ENCODE measurements around the gene ATG2A. TPM values are rescaled to one million over a fixed set of nuclear protein-coding genes. Genes with fewer than 3 reads are reported as not detected.

Gene ATG2A
- total and polyA plus RNA-seq, 9 of the 15 experiments (the other 6 are each of a cell fraction or from before 2014, with no cell fraction given), result 0.25 to 45.9 (median 5.2) TPM

DNA sequence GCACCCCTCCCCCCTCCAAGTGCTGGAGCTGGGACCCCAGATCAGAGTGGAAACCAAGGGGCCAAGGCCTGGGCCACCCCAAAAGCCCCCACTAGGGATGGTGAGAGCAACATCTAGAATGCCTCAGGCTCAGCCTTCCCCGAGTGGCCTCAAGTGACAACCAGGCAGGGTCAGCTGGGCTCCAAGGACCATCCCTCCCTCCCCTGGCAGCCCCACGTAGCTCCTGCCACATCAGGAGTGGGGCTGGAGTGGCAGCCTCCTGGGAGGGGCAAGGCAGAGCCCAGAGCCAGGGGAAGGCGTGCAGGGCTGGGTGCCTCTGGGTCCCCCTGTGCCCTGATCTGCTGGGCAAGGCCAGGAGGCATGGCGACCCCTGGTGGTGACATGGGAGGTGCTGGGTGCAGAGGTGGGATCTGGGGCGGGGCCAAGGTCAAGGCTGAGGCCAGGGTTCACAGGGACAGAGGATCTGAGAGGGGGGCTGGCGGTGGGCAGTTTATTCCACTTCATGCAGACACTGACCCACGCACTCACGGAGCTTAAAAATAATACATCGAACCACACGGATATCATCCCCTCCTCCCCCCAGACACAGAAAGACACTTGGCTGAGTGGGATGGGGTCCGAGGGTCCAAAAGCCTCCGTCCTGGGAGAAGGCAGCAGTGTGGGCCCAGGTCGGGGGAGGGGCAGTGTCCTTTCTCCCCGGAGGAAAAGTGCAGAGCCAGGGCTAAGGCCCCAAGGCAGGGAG is 22.8 kb downstream of the ATG2A start (continued):
- TF ChIP-seq, protein P1, sequence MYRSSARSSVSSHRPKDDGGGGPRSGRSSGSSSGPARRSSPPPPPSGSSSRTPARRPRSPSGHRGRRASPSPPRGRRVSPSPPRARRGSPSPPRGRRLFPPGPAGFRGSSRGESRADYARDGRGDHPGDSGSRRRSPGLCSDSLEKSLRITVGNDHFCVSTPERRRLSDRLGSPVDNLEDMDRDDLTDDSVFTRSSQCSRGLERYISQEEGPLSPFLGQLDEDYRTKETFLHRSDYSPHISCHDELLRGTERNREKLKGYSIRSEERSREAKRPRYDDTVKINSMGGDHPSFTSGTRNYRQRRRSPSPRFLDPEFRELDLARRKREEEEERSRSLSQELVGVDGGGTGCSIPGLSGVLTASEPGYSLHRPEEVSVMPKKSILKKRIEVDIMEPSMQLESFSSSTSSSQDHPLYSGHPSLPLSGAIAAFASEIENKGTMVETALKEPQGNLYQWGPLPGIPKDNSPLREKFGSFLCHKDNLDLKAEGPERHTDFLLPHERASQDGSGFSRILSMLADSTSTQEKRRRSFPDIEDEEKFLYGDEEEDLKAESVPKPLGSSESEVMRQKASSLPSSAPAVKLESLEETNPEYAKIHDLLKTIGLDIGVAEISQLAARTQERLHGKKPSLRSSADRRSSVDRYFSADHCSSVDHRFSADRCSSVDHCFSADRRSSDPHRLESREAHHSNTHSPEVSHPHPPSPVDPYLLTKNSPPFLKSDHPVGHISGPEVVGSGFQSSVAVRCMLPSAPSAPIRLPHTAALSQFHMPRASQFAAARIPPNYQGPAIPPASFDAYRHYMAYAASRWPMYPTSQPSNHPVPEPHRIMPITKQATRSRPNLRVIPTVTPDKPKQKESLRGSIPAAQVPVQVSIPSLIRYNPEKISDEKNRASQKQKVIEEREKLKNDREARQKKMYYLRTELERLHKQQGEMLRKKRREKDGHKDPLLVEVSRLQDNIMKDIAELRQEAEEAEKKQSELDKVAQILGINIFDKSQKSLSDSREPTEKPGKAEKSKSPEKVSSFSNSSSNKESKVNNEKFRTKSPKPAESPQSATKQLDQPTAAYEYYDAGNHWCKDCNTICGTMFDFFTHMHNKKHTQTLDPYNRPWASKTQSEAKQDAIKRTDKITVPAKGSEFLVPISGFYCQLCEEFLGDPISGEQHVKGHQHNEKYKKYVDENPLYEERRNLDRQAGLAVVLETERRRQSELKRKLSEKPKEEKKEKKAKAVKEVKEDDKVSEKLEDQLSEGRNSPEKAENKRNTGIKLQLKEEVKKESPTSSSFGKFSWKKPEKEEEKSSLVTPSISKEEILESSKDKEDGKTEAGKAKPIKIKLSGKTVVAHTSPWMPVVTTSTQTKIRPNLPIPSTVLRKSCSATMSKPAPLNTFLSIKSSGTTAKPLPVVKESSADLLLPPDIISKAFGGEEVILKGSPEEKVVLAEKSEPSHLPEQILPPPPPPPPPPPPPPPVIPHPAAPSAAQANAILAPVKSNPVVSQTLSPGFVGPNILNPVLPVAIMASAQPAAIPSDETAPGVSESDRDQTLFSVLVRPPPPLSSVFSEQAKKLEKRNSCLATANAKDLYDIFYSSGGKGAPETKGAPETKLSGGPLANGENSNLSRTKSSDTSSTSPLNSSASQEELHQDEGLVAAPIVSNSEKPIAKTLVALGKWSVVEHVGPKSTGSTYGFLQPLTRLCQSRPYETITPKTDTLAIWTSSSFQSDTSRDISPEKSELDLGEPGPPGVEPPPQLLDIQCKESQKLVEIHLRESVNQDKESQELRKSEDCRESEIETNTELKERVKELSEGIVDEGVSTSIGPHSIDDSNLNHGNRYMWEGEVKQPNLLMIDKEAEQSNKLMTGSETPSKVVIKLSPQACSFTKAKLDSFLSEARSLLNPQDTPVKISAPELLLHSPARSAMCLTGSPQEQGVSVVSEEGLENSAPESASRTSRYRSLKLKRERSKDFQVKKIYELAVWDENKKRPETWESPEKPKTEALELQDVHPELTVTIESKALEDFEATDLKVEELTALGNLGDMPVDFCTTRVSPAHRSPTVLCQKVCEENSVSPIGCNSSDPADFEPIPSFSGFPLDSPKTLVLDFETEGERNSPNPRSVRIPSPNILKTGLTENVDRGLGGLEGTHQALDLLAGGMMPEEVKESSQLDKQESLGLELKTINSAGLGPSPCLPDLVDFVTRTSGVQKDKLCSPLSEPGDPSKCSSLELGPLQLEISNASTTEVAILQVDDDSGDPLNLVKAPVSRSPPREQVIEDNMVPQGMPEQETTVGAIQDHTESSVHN (IDR thresholded peaks at IDR 0.05; ENCODE audit: borderline replicate concordance in 1 of 2, low read depth in 1 of 2), result no peak
- TF ChIP-seq, protein P2, sequence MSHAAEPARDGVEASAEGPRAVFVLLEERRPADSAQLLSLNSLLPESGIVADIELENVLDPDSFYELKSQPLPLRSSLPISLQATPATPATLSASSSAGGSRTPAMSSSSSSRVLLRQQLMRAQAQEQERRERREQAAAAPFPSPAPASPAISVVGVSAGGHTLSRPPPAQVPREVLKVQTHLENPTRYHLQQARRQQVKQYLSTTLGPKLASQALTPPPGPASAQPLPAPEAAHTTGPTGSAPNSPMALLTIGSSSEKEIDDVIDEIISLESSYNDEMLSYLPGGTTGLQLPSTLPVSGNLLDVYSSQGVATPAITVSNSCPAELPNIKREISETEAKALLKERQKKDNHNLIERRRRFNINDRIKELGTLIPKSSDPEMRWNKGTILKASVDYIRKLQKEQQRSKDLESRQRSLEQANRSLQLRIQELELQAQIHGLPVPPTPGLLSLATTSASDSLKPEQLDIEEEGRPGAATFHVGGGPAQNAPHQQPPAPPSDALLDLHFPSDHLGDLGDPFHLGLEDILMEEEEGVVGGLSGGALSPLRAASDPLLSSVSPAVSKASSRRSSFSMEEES (CRISPR knock-in tag; IDR thresholded peaks at IDR 0.05), result no peak
- TF ChIP-seq HEY1 (CRISPR knock-in tag; IDR thresholded peaks at IDR 0.05; ENCODE audit: borderline replicate concordance) (no peak), ELF1 (tag; IDR thresholded peaks at IDR 0.05) (no peak), CHD2 (IDR thresholded peaks at IDR 0.05; ENCODE audit: low read depth, low read length) (0 out of 2 replicates have a peak, but pooled peaks have one; percentile 16), MTF1 (CRISPR knock-in tag; IDR thresholded peaks at IDR 0.05; ENCODE audit: borderline replicate concordance) (no peak), USF1 (CRISPR knock-in tag; IDR thresholded peaks at IDR 0.05) (no peak; the same call in 1 of the 2 replicates), C11orf30 (IDR thresholded peaks at IDR 0.05; ENCODE audit: low read depth) (no peak), NRF1 (conservative IDR thresholded peaks at IDR 0.05 in 1 of 2, IDR thresholded peaks at IDR 0.05 in 1 of 2) (no peak), ZNF583 (CRISPR knock-in tag; IDR thresholded peaks at IDR 0.05) (no peak), KLF10 (CRISPR knock-in tag; IDR thresholded peaks at IDR 0.05) (no peak), RFX5 (IDR thresholded peaks at IDR 0.05; ENCODE audit: low read depth, low read length) (no peak), E2F1 (CRISPR knock-in tag; IDR thresholded peaks at IDR 0.05) (no peak), HMG20A (CRISPR knock-in tag; conservative IDR thresholded peaks at IDR 0.05) (no peak), TRIM28 (IDR thresholded peaks at IDR 0.05) (no peak), ZNF695 (CRISPR knock-in tag; IDR thresholded peaks at IDR 0.05) (no peak)

Data from K562 (cell line).